AG04449 (cell line): ENCODE measurements around the gene BMP10.

Source experiments
- CTCF ChIA-PET: fragments of 350-600 bp; formaldehyde crosslinking; extraction: SDS; loops from one replicate; lab custom pipeline; 2021; ENCODE audit warnings: antibody characterized with exemption; lab: Yijun Ruan, JAX
- POLR2A ChIA-PET: fragments of 400-600, 350-600 bp; formaldehyde crosslinking; extraction: SDS; loops from one replicate; lab custom pipeline; 2020; ENCODE audit warnings: antibody characterized with exemption, inconsistent platforms; lab: Yijun Ruan, JAX
- DNase-seq: peaks from one replicate; pipeline ENCODE4 v3.0.0-alpha.2; 2010; ENCODE audit warnings: low read depth, low spot score
- H3K4me3 ChIP-seq: 2 replicates; pipeline ENCODE4 v1.5.1; 2011; ENCODE audit warnings: low read depth, mild to moderate bottlenecking, control low read depth, low read length
- CTCF ChIP-seq: IDR thresholded peaks from one replicate; pipeline ENCODE4 v1.5.1; 2011; ENCODE audit warnings: mild to moderate bottlenecking, moderate library complexity, low read length, control low read depth, inconsistent platforms; ENCODE audit not compliant: insufficient read depth; ENCODE audit errors: missing control alignments

BMP10 gene

GRCh38 chr2:68829749-68830148 is 41.4 kb downstream of the BMP10 start:
- H3K4me3 ChIP-seq = no peak overlapping the region
- no peak for TF ChIP-seq CTCF
- CTCF ChIA-PET = interaction anchor here (1.0 to 2.6 kb wide), 4 partner anchors 9 to 96 kb away, joined by 3 to 19 read pairs (median 7); no protein-coding TSS in a partner anchor
- POLR2A ChIA-PET = no interaction called here
- DNase-seq = no peak

- CTCF ChIA-PET = interaction anchor here (1.0 to 2.6 kb wide), 5 partner anchors 9 to 97 kb away, joined by 3 to 19 read pairs (median 4); no protein-coding TSS in a partner anchor
- DNase-seq = peak; percentile 82
- no peak for TF ChIP-seq CTCF
- no peak overlapping the region for H3K4me3 ChIP-seq
- POLR2A ChIA-PET = no interaction called here
Observed at GRCh38 chr2:68828887-68829708, 42.1 kb downstream of the BMP10 start.

GRCh38 chr2:68827666-68828065 is 43.5 kb downstream of the BMP10 start:
- ChIA-PET CTCF (interaction anchor here (1.1 kb wide), 1 partner anchor 11 kb away, joined by 3 read pairs; no protein-coding TSS in a partner anchor), POLR2A (no interaction called here)
- TF ChIP-seq CTCF = no peak
- no peak overlapping the region for H3K4me3 ChIP-seq
- no peak for DNase-seq

DNA sequence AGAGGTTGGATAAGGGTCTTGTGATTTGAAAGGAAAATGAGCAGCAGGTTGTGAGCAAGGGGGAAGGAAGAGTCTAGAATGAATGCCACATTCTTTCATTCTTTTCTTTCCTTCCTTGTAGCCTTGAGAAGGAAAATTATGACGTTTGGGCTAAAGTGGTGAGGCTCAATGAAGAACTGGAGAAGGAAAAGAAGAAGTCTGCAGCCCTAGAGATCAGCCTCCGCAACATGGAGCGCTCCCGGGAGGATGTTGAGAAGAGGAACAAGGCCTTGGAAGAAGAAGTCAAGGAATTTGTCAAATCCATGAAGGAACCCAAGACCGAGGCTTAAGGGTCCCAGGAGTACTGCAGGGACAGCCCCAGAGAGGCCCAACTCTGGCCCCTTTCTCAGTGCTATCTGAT is 45.3 kb downstream of the BMP10 start:
- ChIA-PET POLR2A (no interaction called here), CTCF (no interaction called here)
- no peak overlapping the region for H3K4me3 ChIP-seq
- TF ChIP-seq CTCF = no peak
- no peak for DNase-seq

- H3K4me3 ChIP-seq = no peak overlapping the region
- ChIA-PET CTCF (interaction anchor here (0.8 to 1.4 kb wide), 2 partner anchors 13 to 100 kb away, joined by 3 read pairs; no protein-coding TSS in a partner anchor), POLR2A (no interaction called here)
- TF ChIP-seq CTCF = no peak
- DNase-seq = peak; percentile 16
Observed at GRCh38 chr2:68824831-68825230, 46.4 kb downstream of the BMP10 start.

- no peak for TF ChIP-seq CTCF
- POLR2A ChIA-PET = no interaction called here
- H3K4me3 ChIP-seq = no peak overlapping the region
- CTCF ChIA-PET = no interaction called here
- DNase-seq = no peak
Observed at GRCh38 chr2:68822207-68822872, 48.9 kb downstream of the BMP10 start.
